ENCODE data around the gene SH3BP1. TPM values are rescaled to one million over a fixed set of nuclear protein-coding genes. Genes with fewer than 3 reads are reported as not detected.

The SH3BP1 gene
- total and polyA plus RNA-seq, 8 donors = 2.0 to 9.3 (median 3.9) TPM

- WGBS, 2 donors = 77 to 84% methylated on average over 11 of the region's 11 CpGs
- H3K4me3 ChIP-seq = no peak overlapping the region
- peaks cover 0 to 28% (median 14%) of the 10 kb centered on the region in 3 donors for H3K4me1 ChIP-seq
- TF ChIP-seq CTCF (IDR thresholded peaks at IDR 0.05) = no peak
- DNase-seq = no peak
- H3K27me3 ChIP-seq = no peaks in the 10 kb centered on the region
- no peak for FAIRE-seq
- ATAC-seq = no peak
- no peaks in the 10 kb centered on the region for H3K36me3 ChIP-seq
- no peak overlapping the region for H3K27ac ChIP-seq
- no peaks in the 10 kb centered on the region for H3K9me3 ChIP-seq
- intact Hi-C loops (cut with DNase I) = no loop called here
Observed at GRCh38 chr22:37672920-37673455, 33.5 kb downstream of the SH3BP1 start.

GRCh38 chr22:37674248-37674647 lies 34.8 kb downstream of the SH3BP1 start:
- ATAC-seq (no peak), DNase-seq (no peak), FAIRE-seq (no peak)
- no peaks in the 10 kb centered on the region for H3K9me3 ChIP-seq
- H3K27ac ChIP-seq = peak overlapping the region in 2 of 4 donors; percentile 80 to 87
- peaks cover 0 to 29% (median 14%) of the 10 kb centered on the region in 3 donors for H3K4me1 ChIP-seq
- no peaks in the 10 kb centered on the region for H3K27me3 ChIP-seq
- 88 to 89% methylated on average over 12 of the region's 12 CpGs for WGBS, 2 donors
- intact Hi-C loops (cut with DNase I) = no loop called here
- H3K4me3 ChIP-seq = no peak overlapping the region
- TF ChIP-seq CTCF (IDR thresholded peaks at IDR 0.05) = no peak
- H3K36me3 ChIP-seq = no peaks in the 10 kb centered on the region

- DNase-seq = peak; percentile 64 to 94 (median 86)
- Histone ChIP-seq H3K9me3 (no peaks in the 10 kb centered on the region), H3K4me3 (peak within 1 kb of the TSS; percentile 36 to 63 (median 48)), H3K4me1 (peaks cover 0 to 29% (median 14%) of the 10 kb centered on the region in 3 donors), H3K36me3 (no peaks in the 10 kb centered on the region), H3K27me3 (no peaks in the 10 kb centered on the region), H3K27ac (peak within 1 kb of the TSS; percentile 3 to 87 (median 68))
- FAIRE-seq = peak; percentile 75
- no peak for TF ChIP-seq CTCF (IDR thresholded peaks at IDR 0.05)
- intact Hi-C loops (cut with DNase I) = no loop called here
- peak; percentile 58 to 85 (median 72) for ATAC-seq
- 21 to 28% methylated on average over 34 of the region's 34 CpGs for WGBS, 2 donors
Observed at GRCh38 chr22:37674951-37675929, 35.8 kb downstream of the SH3BP1 start, which contains the start of gene LGALS1. LGALS1 (plus strand) TSS chr22:37675636; CDS start chr22:37675703, 67 bp downstream.

- H3K27ac ChIP-seq = peak overlapping the region; percentile 3 to 87 (median 64)
- intact Hi-C loops (cut with DNase I) = no loop called here
- H3K9me3 ChIP-seq = no peaks in the 10 kb centered on the region
- no peak for TF ChIP-seq CTCF (IDR thresholded peaks at IDR 0.05)
- ATAC-seq (peak; percentile 13 to 24 (median 16)), FAIRE-seq (no peak), DNase-seq (peak in 4 of 6 donors; percentile 45 to 57 (median 52))
- 22 to 27% methylated on average over 16 of the region's 17 CpGs for WGBS, 2 donors
- peak overlapping the region; percentile 36 to 63 (median 48) for H3K4me3 ChIP-seq
- H3K27me3 ChIP-seq = no peaks in the 10 kb centered on the region
- peaks cover 0 to 29% (median 14%) of the 10 kb centered on the region in 3 donors for H3K4me1 ChIP-seq
- H3K36me3 ChIP-seq = no peaks in the 10 kb centered on the region
Observed at GRCh38 chr22:37675930-37676735, 36.7 kb downstream of the SH3BP1 start.
